HG02571 (cell line): Measurements from ENCODE around the gene ADAMTSL3.
"Not testable (repeated sequence)": the region's sequence is repeated elsewhere in the genome, so short reads cannot be mapped to it uniquely, and the experiment has no call there.

ENCODE experiments used
- ATAC-seq: cut with Tn5 transposase; IDR thresholded peaks from one replicate; pipeline ENCODE4 v1.9.1; 2021; ENCODE audit warnings: mild to moderate bottlenecking, moderate library complexity; ENCODE audit not compliant: unreplicated experiment

ADAMTSL3 gene

DNA sequence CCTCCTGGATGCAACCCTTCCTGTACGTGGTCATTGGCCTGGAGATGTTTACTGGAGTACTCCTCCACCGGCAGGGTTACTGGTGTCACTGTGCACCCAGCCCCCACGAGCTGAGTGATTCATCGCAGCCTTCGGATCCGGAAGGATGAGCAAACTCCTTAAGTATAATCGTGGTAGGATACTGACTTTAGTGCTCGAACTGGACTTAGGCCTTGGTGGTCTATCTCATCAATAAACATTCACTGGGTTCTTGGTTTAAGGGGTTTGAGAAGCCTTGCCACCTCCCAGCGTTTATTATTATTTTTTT, 426.8 kb downstream of the ADAMTSL3 start:
- ATAC-seq = not testable (repeated sequence)

DNA sequence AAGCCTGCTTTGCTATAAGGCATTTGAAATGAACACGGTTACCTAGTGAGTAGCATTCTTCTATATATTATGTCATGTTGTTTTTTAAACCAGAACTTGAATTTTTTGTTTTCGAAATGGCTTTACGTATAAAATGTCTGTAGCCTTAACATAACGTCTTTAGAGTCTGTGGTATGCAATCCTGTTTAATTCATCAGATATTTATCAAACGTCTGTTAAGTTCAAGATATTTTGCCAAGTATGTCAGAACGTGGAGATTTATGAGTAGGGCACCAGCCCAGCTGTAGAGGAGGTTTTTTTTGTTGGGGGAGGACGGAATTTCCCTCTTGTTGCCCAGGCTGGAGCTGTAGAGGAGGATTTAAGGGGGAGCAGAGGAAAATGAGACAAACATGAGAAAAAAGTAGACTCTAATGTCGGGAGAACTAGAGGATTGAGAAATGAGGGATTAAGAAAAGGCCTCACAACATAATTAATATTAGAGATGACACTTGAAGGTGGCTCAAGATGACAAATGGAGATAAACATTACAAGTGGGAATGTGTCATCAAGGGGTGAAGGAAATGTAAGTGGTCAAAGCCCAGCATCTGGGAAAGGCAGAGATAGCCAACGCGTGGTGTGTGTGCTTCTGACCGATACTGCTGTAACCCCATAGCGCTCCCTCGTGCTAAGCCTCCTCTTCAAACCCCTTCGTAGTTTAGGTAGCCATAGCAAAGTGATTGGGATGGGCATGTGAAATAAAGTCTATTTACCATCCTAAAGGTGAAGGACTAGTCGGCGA, 427.7 kb downstream of the ADAMTSL3 start:
- ATAC-seq = no peak

DNA sequence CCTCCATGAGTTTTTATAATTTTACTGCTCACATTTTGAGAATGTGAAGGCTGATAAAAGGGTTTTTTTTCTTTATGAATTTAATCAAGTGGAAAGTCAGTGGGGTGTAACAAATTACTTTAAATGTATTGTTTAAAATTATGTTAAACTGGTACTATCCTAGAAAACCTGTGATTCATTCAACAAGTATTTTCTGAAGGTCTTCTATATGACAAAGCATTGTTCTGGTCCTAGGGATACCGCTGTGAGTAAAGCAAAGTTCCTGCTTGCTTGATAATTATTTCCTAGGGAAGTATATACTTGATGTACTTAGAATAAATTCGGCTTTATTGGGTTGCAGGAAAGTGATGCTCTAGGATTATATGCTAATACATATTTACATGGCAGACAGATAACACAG, 428.8 kb downstream of the ADAMTSL3 start:
- ATAC-seq = no peak

DNA sequence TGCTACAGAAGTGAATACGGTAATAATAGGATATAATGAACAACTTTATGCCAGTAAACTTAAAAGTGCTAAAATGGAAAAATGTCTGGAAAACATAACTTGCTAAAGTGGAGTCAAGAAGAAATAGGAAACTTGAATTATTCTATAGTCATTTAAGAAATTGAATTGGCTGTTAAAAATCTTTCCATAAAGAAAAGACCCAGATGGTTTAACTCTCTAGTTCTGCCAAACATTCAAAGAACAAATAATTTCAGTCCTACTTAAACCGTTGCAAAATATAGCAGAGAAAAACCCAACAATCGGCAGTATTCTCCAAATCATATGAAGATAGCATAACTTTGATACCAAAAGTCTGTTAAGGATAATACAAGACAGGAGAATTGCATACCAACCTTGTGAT, 432.1 kb downstream of the ADAMTSL3 start:
- not testable (repeated sequence) for ATAC-seq
